MG63 (cell line): ENCODE data around the gene EWSR1. TPM values are rescaled to one million over a fixed set of nuclear protein-coding genes. Genes with fewer than 3 reads are reported as not detected.
"Not testable (repeated sequence)": the region's sequence is repeated elsewhere in the genome, so short reads cannot be mapped to it uniquely, and the experiment has no call there.

Experiments used
- DNase-seq: peaks from one replicate; pipeline ENCODE4 v3.0.0-alpha.2; 2020
- H3K27me3 ChIP-seq: fragments of 250-450 bp; sonication (Bioruptor Pico); 2 replicates; pipeline ENCODE4 v1.5.1; 2020; ENCODE audit warnings: mild to moderate bottlenecking, moderate library complexity
- H3K36me3 ChIP-seq: fragments of 250-450 bp; sonication (Bioruptor Pico); 2 replicates; pipeline ENCODE4 v1.5.1; 2020; ENCODE audit warnings: mild to moderate bottlenecking, moderate library complexity
- H3K4me3 ChIP-seq: fragments of 250-450 bp; sonication (Bioruptor Pico); 2 replicates; pipeline ENCODE4 v1.5.1; 2020; ENCODE audit warnings: mild to moderate bottlenecking, moderate library complexity
- H3K9me3 ChIP-seq: fragments of 250-450 bp; sonication (Bioruptor Pico); 2 replicates; pipeline ENCODE4 v1.5.1; 2020; ENCODE audit warnings: mild to moderate bottlenecking, moderate library complexity
- total RNA-seq: library from RNA; depleted of rRNA; stranded (reverse); fragments of >200 nt; shearing (Covaris generic); gene quantifications from 2 replicates; pipeline ENCODE4 v1.2.3, GENCODE V29; 2014; ENCODE audit warnings: low replicate concordance

EWSR1 gene
- total RNA-seq, 1 experiment from 2014 or later = 149 TPM

DNA sequence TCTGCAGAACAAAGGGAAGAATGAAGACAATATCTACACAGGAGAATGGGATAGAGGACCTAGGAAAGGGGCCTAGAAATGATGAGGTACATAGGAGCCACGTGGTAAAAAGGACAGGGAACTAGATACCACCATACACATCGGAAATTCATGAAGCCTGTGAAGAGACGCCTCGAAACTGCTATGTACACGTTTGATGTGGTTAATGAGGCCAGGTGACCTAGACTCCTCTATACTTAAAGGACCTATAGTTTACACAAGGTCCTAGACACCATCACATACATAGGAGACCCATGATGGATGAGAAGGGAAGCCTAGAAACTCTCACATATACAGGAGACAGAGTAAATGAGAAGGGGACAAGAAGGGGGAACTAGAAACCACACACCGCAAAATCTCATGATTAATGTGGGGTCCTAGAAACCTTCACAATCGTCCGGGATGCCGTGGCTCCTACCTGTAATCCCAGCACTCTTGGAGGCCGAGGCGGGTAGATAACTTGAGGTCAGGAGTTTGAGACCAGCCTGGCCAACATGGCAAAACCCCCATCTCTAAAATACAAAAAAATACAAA, 24.1 kb upstream of the EWSR1 start:
- H3K27me3 ChIP-seq = no peaks in the 10 kb centered on the region
- no peaks in the 10 kb centered on the region for H3K36me3 ChIP-seq
- H3K9me3 ChIP-seq = peaks cover 12% of the 10 kb centered on the region
- no peak for DNase-seq
- H3K4me3 ChIP-seq = no peak overlapping the region

GRCh38 chr22:29244785-29245625, 23.1 kb upstream of the EWSR1 start:
- Histone ChIP-seq H3K36me3 (no peaks in the 10 kb centered on the region), H3K27me3 (no peaks in the 10 kb centered on the region), H3K4me3 (no peak overlapping the region), H3K9me3 (peaks cover 9% of the 10 kb centered on the region; the same call in 1 of the 2 replicates)
- DNase-seq = no peak

DNA sequence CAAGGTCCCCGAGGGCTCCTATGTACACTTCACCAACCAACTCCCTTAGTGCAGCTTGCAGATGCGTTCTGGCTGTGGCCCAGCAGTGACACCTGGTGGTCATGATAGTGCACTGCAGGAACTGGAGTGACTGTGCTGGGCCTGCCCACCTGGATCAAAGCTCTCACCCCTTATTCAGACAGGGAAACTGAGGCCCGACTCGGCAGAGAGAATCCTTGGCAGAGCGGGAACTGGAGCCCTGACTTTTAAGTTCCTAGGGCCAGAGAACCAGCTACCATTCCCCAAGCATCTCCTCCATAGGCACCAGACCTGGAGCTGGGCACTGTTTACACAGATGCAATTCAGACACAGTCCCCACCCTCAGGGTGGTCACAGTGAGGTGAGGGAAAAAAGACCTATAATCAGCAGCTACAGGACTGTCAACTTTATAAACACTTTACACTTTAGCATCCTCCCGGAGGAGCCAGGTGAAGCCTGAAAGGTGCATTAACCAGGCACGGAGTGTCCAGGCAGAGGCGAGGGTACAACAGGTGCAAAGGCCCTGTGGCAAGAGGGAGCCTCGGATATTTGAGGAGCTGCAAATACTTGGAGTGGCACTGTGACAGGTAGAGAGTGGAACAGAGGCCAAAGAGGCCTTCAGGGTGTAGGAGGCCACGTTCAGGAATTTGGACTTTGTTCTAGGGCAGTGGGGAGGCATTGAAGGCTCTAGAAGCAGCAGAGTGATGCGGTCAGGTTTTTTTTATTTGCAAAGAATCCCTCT, 22.3 kb upstream of the EWSR1 start:
- Histone ChIP-seq H3K27me3 (no peaks in the 10 kb centered on the region), H3K9me3 (peaks cover 9% of the 10 kb centered on the region; the same call in 1 of the 2 replicates), H3K36me3 (no peaks in the 10 kb centered on the region), H3K4me3 (no peak overlapping the region)
- peak; percentile 45 for DNase-seq

DNA sequence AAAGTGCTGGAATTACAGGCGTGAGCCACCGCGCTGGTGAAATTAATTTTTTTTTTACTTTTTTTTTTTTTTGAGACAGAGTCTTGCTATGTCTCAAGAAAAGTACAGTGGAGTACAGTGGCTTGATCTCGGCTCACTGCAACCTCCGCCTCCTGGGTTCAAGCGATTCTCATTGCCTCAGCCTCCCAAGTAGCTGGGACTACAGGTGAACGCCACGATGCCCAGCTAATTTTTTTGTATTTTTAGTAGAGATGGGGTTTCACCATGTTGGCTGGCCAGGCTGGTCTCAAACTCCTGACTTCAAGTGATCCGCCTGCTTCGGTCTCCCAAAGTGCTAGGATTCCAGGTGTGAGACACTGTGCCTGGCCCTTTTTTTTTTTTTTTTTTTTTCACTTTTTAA, 20.2 kb upstream of the EWSR1 start:
- H3K9me3 ChIP-seq, DNase-seq, H3K27me3 ChIP-seq, H3K4me3 ChIP-seq, H3K36me3 ChIP-seq: not testable (repeated sequence)

- Histone ChIP-seq H3K4me3 (no peak overlapping the region), H3K27me3 (no peaks in the 10 kb centered on the region), H3K36me3 (no peaks in the 10 kb centered on the region), H3K9me3 (no peaks in the 10 kb centered on the region)
- DNase-seq = no peak
Observed at GRCh38 chr22:29251265-29251664, 16.8 kb upstream of the EWSR1 start.

DNA sequence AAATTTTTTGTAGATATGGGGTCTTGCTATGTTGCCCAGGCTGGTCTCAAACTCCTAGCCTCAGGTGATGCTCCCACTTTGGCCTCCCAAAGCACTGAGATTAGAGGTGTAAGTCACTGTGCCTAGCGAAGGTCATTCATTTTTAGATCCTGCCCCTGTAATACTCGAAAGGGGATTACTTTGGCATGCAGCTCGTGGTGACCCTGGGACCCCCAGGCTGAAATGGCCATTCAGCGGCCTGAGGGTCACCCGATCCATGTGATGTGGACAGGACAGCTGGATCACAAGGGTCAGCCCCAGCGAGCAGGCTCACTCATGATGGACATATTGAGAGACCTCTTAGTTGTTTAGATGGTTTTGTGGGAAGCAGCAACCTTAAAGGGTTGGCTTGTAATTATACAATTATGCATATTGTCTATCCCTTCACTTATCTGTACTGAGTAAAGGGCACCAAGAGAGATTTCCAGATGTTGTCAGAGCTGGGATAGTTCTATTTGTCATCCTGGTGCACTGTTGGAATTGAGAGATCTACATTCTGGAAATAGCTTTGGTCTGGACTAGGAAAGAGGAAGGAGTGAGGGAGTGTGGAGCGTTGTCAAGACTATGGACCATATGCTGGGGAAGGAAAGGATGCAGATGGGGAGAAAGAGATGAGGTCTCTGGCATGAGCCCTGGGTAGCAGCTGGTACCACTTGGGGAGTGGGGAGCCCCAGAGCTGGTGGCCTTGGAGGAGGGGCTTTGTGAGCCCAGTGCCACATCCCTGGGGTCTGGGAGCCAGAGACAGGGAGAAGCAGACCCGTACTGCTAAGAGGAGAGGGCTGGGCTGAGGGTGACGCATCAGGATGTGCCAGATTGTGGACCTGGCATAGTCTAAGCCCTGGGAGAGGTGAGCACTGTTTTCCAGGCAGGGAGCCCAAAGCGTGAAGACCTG, 15.8 kb upstream of the EWSR1 start:
- H3K4me3 ChIP-seq = no peak overlapping the region
- no peaks in the 10 kb centered on the region for H3K9me3 ChIP-seq
- no peak for DNase-seq
- H3K27me3 ChIP-seq = no peaks in the 10 kb centered on the region
- H3K36me3 ChIP-seq = no peaks in the 10 kb centered on the region

DNA sequence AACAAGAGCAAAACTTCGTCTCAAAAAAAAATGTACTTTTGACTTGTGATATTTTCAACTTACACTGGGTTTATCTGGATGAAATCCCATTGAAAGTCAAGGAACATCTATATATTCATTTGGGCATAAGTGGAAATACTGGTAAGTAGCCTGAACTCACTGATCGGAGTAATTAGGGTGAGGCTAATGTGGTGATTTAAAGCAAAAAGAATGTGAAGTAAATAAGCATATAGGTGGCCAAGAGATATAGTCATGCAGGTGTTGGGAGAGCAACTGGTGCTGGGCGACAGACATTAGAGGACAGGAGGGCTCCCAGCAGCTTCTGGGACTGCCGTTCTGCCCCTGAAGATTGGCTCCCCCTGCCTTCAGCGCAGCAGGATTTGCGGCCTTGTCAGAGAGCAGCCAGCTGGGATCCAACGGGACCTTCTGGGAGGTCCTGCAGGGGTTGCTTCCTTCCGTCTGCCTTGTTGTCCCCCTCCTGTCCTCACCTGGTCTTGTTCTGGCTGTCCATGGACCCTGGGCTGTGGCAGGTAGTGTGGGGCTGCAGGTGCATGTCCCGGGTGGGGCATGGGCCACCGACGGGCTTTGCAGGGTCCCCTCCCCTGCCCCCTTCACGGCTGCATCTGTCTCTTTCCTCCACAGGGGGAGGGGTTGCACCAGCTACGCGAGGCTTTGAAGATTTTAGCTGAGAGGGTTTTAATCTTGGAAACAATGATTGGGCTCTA, 14.3 kb upstream of the EWSR1 start:
- no peak overlapping the region for H3K4me3 ChIP-seq

GRCh38 chr22:29254286-29254660, 13.8 kb upstream of the EWSR1 start:
- no peaks in the 10 kb centered on the region for H3K9me3 ChIP-seq
- H3K4me3 ChIP-seq = no peak overlapping the region
- H3K27me3 ChIP-seq = no peaks in the 10 kb centered on the region
- H3K36me3 ChIP-seq = no peaks in the 10 kb centered on the region
- no peak for DNase-seq

More for the DNA sequence above, 14.3 kb upstream of the EWSR1 start:
- Histone ChIP-seq H3K9me3 (no peaks in the 10 kb centered on the region), H3K36me3 (no peaks in the 10 kb centered on the region), H3K27me3 (no peaks in the 10 kb centered on the region)
- DNase-seq = no peak

GRCh38 chr22:29255064-29255621, 12.9 kb upstream of the EWSR1 start:
- DNase-seq = no peak
- H3K9me3 ChIP-seq = no peaks in the 10 kb centered on the region
- no peaks in the 10 kb centered on the region for H3K36me3 ChIP-seq
- no peak overlapping the region for H3K4me3 ChIP-seq
- H3K27me3 ChIP-seq = no peaks in the 10 kb centered on the region

DNA sequence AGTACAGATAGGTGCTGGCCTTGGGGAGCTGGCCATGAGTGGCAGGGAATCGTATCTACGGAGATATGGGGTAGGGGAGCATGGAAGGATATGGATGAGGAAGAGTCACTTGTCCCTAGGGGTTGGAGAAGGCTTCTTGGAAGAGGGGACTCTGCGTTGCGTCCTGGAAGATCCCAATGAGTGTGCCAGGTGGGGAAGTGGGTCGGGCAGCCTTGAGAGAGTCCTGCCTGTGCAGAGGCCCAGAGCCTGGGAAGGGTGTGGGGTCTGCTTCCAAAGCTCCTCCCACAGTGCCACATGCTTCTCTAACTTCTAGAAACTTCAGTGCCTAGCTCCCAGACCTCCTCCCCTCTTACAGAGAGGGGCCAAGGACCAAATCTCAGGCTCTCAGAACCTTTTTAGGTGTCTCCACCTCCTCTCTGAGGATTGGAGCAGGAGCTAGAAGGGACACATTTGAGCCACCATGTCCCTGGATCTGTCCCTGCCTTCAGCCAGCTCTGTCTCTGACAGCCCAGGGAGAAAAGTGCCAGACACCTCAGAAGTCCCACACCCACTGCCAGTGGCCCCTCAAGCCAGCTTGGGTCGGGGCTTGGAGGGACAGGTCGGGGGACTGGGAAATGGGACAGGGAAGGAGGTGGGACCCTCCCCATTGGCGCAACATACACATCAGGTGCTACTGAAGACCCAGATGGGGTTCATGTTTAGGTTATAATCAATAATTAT, 11.3 kb upstream of the EWSR1 start:
- H3K27me3 ChIP-seq = no peaks in the 10 kb centered on the region
- no peak for DNase-seq
- no peaks in the 10 kb centered on the region for H3K36me3 ChIP-seq
- no peaks in the 10 kb centered on the region for H3K9me3 ChIP-seq
- no peak overlapping the region for H3K4me3 ChIP-seq

DNA sequence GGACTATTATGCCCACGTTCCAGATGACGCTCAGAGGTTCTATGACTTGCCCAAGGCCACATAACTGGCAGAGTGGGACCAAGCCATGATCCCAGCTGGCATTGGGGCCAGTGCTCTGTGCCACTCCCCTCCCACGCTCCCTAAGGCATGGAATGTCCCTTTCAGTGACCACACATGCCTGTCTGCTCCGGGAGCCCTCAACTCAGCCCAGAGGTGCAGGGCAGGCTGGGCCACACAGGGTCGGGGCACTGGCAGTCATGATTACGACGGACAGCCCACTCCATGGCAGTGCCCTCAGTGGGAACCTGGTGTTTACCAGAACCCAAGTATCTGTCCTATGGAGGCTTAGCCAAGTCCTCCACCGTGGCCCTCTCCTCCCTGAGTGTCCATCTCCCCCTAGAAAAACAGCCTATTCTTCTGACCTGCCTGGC, 10.3 kb upstream of the EWSR1 start:
- Histone ChIP-seq H3K4me3 (no peak overlapping the region), H3K27me3 (no peaks in the 10 kb centered on the region), H3K36me3 (no peaks in the 10 kb centered on the region), H3K9me3 (no peaks in the 10 kb centered on the region)
- DNase-seq = no peak

DNA sequence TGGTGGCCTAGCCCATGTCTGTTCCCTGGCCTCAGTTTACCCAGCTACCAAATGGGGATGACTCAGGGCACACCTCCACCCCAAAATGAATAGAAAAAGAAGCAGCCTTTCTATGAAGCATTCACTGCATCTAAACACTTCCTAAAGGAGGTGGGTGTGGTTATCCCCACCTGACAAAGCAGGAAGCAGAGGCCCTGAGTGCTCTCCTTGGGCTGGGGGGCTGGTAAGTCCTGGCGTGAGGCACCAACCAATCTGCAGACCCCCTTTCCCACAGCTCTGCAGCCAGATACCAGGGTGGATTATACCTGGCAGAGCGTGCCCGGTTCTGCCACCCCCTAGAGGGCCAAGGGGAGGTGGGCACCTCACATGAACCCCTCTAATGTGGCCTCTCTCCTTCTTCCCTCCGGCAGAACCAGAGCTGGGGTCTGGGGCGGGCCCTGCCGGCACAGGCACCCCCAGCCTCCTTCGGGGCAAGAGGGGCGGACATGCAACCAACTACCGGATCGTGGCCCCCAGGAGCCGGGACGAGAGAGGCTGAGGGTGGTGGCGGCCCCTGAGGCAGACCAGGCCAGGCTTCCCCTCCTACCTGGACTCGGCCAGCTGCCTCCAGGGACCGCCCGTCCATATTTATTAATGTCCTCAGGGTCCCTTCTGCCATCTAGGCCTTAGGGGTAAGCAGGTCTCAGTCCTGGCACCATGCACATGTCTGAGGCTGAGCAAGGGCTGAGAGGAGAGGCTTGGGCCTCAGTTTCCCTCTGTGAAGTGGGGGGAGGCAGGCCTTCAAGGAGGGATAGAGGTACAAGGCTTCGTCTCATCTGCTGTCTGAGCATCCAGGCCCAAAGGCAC, 9.4 kb upstream of the EWSR1 start:
- Histone ChIP-seq H3K27me3 (no peaks in the 10 kb centered on the region), H3K4me3 (no peak overlapping the region), H3K9me3 (no peaks in the 10 kb centered on the region), H3K36me3 (no peaks in the 10 kb centered on the region; the same call in 1 of the 2 replicates)
- no peak for DNase-seq

GRCh38 chr22:29259253-29259899, 8.7 kb upstream of the EWSR1 start:
- Histone ChIP-seq H3K4me3 (no peak overlapping the region), H3K9me3 (no peaks in the 10 kb centered on the region), H3K36me3 (peaks cover 4% of the 10 kb centered on the region), H3K27me3 (no peaks in the 10 kb centered on the region)
- DNase-seq = no peak

DNA sequence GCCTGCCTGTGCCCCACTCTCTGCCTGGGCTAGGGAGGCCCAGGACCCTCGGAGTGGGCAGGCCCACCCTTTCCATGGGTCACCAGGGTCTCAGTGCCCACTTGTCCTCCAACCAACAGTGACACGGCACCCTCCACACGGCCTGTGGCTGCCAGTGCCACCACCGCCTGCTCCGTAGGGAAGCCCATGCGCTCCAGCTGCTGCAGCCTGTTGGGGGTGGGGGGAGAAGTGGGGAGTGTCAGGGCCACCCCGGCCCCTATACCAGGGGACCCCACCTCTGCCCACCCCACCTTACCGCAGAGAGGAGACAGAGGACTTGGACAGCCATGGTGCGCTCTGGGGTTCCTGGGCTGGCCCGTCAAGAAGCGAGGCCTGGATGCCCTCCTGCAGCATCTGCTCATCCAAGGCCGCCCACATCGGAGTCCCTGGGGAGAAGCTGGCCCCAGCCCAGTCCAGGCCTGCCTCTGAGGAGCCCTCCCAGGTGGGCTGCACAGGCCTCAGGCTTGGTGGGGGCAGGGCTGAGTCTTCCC, 8.0 kb upstream of the EWSR1 start:
- Histone ChIP-seq H3K27me3 (no peaks in the 10 kb centered on the region), H3K36me3 (peaks cover 10% of the 10 kb centered on the region), H3K4me3 (no peak overlapping the region), H3K9me3 (no peaks in the 10 kb centered on the region)
- DNase-seq = no peak
